Measurements from ENCODE around the gene UNC45B. TPM values are rescaled to one million over a fixed set of nuclear protein-coding genes. Genes with fewer than 3 reads are reported as not detected.
"Not testable (repeated sequence)": the region's sequence is repeated elsewhere in the genome, so short reads cannot be mapped to it uniquely, and the experiment has no call there.

The UNC45B gene
- total RNA-seq, 1 donor from 2014 or later = 0.77 TPM

DNA sequence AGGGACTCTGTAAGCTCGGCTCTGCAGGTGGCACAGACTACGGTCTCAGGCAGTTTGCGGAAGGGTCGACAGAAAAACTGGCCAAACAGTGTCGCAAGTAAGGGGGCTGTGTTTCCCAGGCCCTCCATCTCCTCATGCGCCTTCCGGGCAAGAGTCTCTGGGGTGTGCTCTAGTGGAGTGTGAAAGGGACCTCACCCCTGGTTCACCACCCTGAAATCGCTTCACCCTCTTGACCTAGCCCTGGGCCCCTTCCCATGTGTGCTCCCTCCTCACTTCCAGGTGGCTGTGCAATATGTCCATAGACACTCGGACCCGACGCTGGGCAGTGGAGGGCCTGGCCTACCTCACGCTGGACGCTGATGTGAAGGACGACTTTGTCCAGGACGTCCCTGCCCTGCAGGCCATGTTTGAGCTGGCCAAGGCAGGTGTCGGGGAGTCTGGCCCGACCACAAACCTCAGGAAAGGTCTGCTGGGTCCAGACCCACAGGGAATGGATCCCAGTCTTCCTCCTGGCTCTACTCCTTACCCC lies 22.3 kb downstream of the UNC45B start:
- ATAC-seq (peak in 1 of 2 donors; percentile 6), DNase-seq (no peak)
- peaks cover 11% of the 10 kb centered on the region for H3K4me1 ChIP-seq
- TF ChIP-seq, protein P1, sequence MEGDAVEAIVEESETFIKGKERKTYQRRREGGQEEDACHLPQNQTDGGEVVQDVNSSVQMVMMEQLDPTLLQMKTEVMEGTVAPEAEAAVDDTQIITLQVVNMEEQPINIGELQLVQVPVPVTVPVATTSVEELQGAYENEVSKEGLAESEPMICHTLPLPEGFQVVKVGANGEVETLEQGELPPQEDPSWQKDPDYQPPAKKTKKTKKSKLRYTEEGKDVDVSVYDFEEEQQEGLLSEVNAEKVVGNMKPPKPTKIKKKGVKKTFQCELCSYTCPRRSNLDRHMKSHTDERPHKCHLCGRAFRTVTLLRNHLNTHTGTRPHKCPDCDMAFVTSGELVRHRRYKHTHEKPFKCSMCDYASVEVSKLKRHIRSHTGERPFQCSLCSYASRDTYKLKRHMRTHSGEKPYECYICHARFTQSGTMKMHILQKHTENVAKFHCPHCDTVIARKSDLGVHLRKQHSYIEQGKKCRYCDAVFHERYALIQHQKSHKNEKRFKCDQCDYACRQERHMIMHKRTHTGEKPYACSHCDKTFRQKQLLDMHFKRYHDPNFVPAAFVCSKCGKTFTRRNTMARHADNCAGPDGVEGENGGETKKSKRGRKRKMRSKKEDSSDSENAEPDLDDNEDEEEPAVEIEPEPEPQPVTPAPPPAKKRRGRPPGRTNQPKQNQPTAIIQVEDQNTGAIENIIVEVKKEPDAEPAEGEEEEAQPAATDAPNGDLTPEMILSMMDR (IDR thresholded peaks at IDR 0.05) = no peak
- no peaks in the 10 kb centered on the region for H3K9me3 ChIP-seq
- no peak overlapping the region for H3K27ac ChIP-seq
- intact Hi-C loops (cut with DNase I) = no loop called here
- no peaks in the 10 kb centered on the region for H3K27me3 ChIP-seq (ENCODE audit: low read depth)
- no peak overlapping the region for H3K4me3 ChIP-seq
- no peaks in the 10 kb centered on the region for H3K36me3 ChIP-seq

DNA sequence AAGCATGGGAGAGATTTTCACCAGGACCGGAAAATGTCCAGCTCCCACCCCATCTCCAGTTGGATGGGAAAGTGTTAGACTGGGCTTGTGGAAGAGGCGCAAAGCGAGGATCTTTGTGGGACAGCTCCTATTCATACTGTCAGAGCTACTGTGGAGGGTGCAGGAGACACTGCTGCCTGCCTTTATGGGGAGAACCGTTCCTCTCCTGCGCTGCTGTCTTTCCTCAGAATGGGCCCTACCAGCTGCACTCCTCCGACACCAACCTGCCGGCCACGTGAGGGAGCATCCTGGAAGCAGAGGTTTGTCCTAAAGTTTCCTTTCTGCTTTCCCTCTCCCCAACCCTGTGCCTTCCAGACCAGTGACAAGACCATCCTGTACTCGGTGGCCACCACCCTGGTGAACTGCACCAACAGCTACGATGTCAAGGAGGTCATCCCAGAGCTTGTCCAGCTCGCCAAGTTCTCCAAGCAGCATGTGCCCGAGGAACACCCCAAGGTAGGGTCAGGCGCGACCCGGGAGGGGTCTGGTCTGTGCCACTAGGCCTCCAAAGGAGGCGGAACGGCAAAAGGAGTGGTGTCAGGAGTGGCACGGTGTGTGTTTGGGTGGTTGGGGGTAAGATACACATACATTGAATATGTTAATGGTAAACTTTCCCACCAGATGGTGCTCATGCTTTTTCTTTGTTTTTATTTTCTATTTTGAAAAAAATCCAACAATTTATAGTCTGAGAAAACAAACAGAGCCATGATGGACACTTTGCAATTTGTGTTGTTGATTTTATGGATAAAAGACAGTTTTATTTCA lies 23.6 kb downstream of the UNC45B start:
- intact Hi-C loops (cut with DNase I) = no loop called here
- Histone ChIP-seq H3K4me3 (no peak overlapping the region), H3K4me1 (peaks cover 11% of the 10 kb centered on the region), H3K27ac (no peak overlapping the region), H3K27me3 (ENCODE audit: low read depth) (no peaks in the 10 kb centered on the region), H3K9me3 (no peaks in the 10 kb centered on the region), H3K36me3 (no peaks in the 10 kb centered on the region)
- DNase-seq = no peak
- peak in 1 of 2 donors; percentile 31 for ATAC-seq
- TF ChIP-seq, protein P1 (IDR thresholded peaks at IDR 0.05) = peak; percentile 42

DNA sequence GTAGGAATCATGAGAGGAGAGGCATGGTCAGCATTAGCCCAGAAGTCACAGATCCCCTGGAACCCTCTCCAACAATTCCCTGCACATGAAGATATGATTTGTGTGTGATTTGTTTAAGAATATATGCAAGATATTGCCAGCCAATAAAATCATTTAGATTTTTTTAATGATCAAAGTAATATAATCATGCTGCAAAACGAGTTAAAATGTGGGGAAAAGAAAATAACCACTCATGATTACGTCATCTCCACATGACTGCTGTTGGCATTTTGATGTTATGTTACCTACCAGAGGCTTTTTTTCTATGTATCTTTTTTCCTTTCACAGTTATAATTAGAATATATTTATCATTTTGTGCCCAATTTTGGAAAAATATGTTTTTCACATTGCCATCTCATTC lies 24.2 kb downstream of the UNC45B start:
- Histone ChIP-seq H3K27me3 (ENCODE audit: low read depth) (no peaks in the 10 kb centered on the region), H3K4me3 (no peak overlapping the region), H3K4me1 (peaks cover 11% of the 10 kb centered on the region), H3K27ac (no peak overlapping the region), H3K36me3 (no peaks in the 10 kb centered on the region), H3K9me3 (no peaks in the 10 kb centered on the region)
- ATAC-seq (no peak), DNase-seq (no peak)
- intact Hi-C loops (cut with DNase I) = no loop called here
- TF ChIP-seq, protein P1 (IDR thresholded peaks at IDR 0.05) = no peak

GRCh38 chr17:35172321-35172720 lies 24.7 kb downstream of the UNC45B start:
- H3K4me3 ChIP-seq; DNase-seq; H3K36me3 ChIP-seq; ATAC-seq; H3K9me3 ChIP-seq; intact Hi-C loops (cut with DNase I); H3K27me3 ChIP-seq (ENCODE audit: low read depth); H3K27ac ChIP-seq: not testable (repeated sequence)
- H3K4me1 ChIP-seq = peaks cover 11% of the 10 kb centered on the region

GRCh38 chr17:35174835-35175334 lies 27.3 kb downstream of the UNC45B start:
- DNase-seq = no peak
- Histone ChIP-seq H3K9me3 (no peaks in the 10 kb centered on the region), H3K36me3 (no peaks in the 10 kb centered on the region), H3K4me3 (no peak overlapping the region), H3K4me1 (peaks cover 11% of the 10 kb centered on the region), H3K27ac (no peak overlapping the region), H3K27me3 (ENCODE audit: low read depth) (no peaks in the 10 kb centered on the region)
- ATAC-seq = no peak
- TF ChIP-seq, protein P1 (IDR thresholded peaks at IDR 0.05) = no peak
- intact Hi-C loops (cut with DNase I) = no loop called here
